HepG2 (cell line): ENCODE data around the gene CROT. TPM values are rescaled to one million over a fixed set of nuclear protein-coding genes. Genes with fewer than 3 reads are reported as not detected.

Experiments used
- ATF2 ChIP-seq: sonication (generic); formaldehyde crosslinking; IDR thresholded peaks from 2 replicates; pipeline ENCODE4 v1.4.0; 2020; ENCODE audit warnings: missing genetic modification reagents
- CREB3 ChIP-seq: sonication (generic); formaldehyde crosslinking; IDR thresholded peaks from 2 replicates; pipeline ENCODE4 v1.5.0; 2020; ENCODE audit warnings: missing genetic modification reagents
- ELF4 ChIP-seq: sonication (generic); formaldehyde crosslinking; IDR thresholded peaks from 2 replicates; pipeline ENCODE4 v1.5.0; 2020; ENCODE audit warnings: missing genetic modification reagents, mild to moderate bottlenecking, moderate library complexity, borderline replicate concordance
- EZH2 ChIP-seq: conservative IDR thresholded peaks from 2 replicates; pipeline ENCODE4 v1.6.1; 2012; ENCODE audit warnings: mild to moderate bottlenecking, low read depth, low read length, moderate library complexity
- HMG20A ChIP-seq: IDR thresholded peaks from 2 replicates; pipeline ENCODE4 v1.6.1; 2016; ENCODE audit warnings: borderline replicate concordance
- KLF6 ChIP-seq: IDR thresholded peaks from 2 replicates; pipeline ENCODE4 v1.8.0; 2016; ENCODE audit warnings: missing biosample characterization, missing genetic modification reagents
- MIXL1 ChIP-seq: IDR thresholded peaks from 2 replicates; pipeline ENCODE4 v1.6.1; 2016
- MZF1 ChIP-seq: sonication (generic); formaldehyde crosslinking; IDR thresholded peaks from 2 replicates; pipeline ENCODE4 v1.8.1; 2023; ENCODE audit warnings: mild to moderate bottlenecking, missing genetic modification reagents, borderline replicate concordance
- NFKBIZ ChIP-seq: IDR thresholded peaks from 2 replicates; pipeline ENCODE4 v1.6.1; 2018; ENCODE audit warnings: missing genetic modification reagents, missing compliant biosample characterization
- REXO4 ChIP-seq: sonication (generic); formaldehyde crosslinking; IDR thresholded peaks from 2 replicates; pipeline ENCODE4 v1.8.0; 2022; ENCODE audit warnings: missing genetic modification reagents, mild to moderate bottlenecking, borderline replicate concordance
- SRF ChIP-seq: IDR thresholded peaks from 2 replicates; pipeline ENCODE4 v1.6.1; 2011; ENCODE audit warnings: mild to moderate bottlenecking, low read depth, low read length, moderate library complexity
- TEF ChIP-seq: sonication (generic); formaldehyde crosslinking; IDR thresholded peaks from 2 replicates; pipeline ENCODE4 v1.5.0; 2020; ENCODE audit warnings: missing genetic modification reagents
- ZBTB10 ChIP-seq: sonication (generic); formaldehyde crosslinking; IDR thresholded peaks from 2 replicates; pipeline ENCODE4 v1.4.0; 2020; ENCODE audit warnings: missing genetic modification reagents, borderline replicate concordance
- ZIK1 ChIP-seq: sonication (generic); formaldehyde crosslinking; IDR thresholded peaks from 2 replicates; pipeline ENCODE4 v1.5.0; 2020; ENCODE audit warnings: mild to moderate bottlenecking, low read depth, missing genetic modification reagents, borderline replicate concordance
- ZNF101 ChIP-seq: sonication (generic); formaldehyde crosslinking; IDR thresholded peaks from 2 replicates; pipeline ENCODE4 v1.4.0; 2020; ENCODE audit warnings: mild to moderate bottlenecking, low read depth, missing genetic modification reagents, borderline replicate concordance
- ZNF44 ChIP-seq: sonication (generic); formaldehyde crosslinking; IDR thresholded peaks from 2 replicates; pipeline ENCODE4 v1.5.1; 2020; ENCODE audit warnings: mild to moderate bottlenecking, missing genetic modification reagents
- ZNF552 ChIP-seq: sonication (generic); formaldehyde crosslinking; IDR thresholded peaks from 2 replicates; pipeline ENCODE4 v1.9.0; 2022; ENCODE audit warnings: missing genetic modification reagents, mild to moderate bottlenecking, borderline replicate concordance
- ZNF703 ChIP-seq: sonication (generic); formaldehyde crosslinking; IDR thresholded peaks from 2 replicates; pipeline ENCODE4 v1.5.1; 2020; ENCODE audit warnings: missing genetic modification reagents, mild to moderate bottlenecking, moderate library complexity, borderline replicate concordance
- ZNF784 ChIP-seq: sonication (generic); formaldehyde crosslinking; IDR thresholded peaks from 2 replicates; pipeline ENCODE4 v1.5.1; 2020; ENCODE audit warnings: missing genetic modification reagents, mild to moderate bottlenecking, borderline replicate concordance
- ZNF83 ChIP-seq: sonication (generic); formaldehyde crosslinking; IDR thresholded peaks from 2 replicates; pipeline ENCODE4 v1.4.0; 2020; ENCODE audit warnings: missing genetic modification reagents, mild to moderate bottlenecking, borderline replicate concordance
- ZSCAN25 ChIP-seq: sonication (generic); formaldehyde crosslinking; IDR thresholded peaks from 2 replicates; pipeline ENCODE4 v1.8.0; 2022; ENCODE audit warnings: mild to moderate bottlenecking, missing genetic modification reagents
- ZZZ3 ChIP-seq: sonication (generic); formaldehyde crosslinking; IDR thresholded peaks from 2 replicates; pipeline ENCODE4 v1.4.0; 2020; ENCODE audit warnings: missing genetic modification reagents, mild to moderate bottlenecking, borderline replicate concordance
- polyA plus RNA-seq, 8 experiments: library from polyadenylated mRNA; depleted of rRNA in 3 of 8; stranded (reverse) in 7 of 8; unstranded in 1 of 8; fragments of >200 nt; fragmentation: Illumina TruSeq in 4 of 8; extraction: Trizol in 4 of 8; gene quantifications; 2 replicates each; pipeline versions ENCODE4 v1.2.1 to v1.2.3, GENCODE V29; 2011 to 2016; ENCODE audit warnings: low read depth in 4 of 8, missing spikeins in 1 of 8, mixed read lengths in 1 of 8; ENCODE audit not compliant: insufficient read depth in 1 of 8
- total RNA-seq, 5 experiments: library from RNA; depleted of rRNA; stranded (reverse); fragments of >200 nt; fragmentation: Illumina TruSeq; extraction: Trizol; gene quantifications; 2 replicates each; pipeline ENCODE4 v1.2.3, GENCODE V29; 2016; ENCODE audit warnings: low read depth in 1 of 5

Gene CROT
- total and polyA plus RNA-seq, 2 of the 13 experiments (the other 11 are each of a cell fraction or from before 2014, with no cell fraction given), result 5.0 to 13.7 TPM

GRCh38 chr7:87345166-87345927 is at the start of gene CROT (continued):
- TF ChIP-seq ATF2 (CRISPR knock-in tag) (peak; percentile 47; the same call in 1 of the 2 replicates), ZNF101 (CRISPR knock-in tag) (no peak), ZNF83 (CRISPR knock-in tag) (peak; percentile 12; the same call in 1 of the 2 replicates), ZBTB10 (no peak), MZF1 (CRISPR knock-in tag) (peak; percentile 64; the same call in 1 of the 2 replicates), ZNF703 (CRISPR knock-in tag) (no peak), CREB3 (CRISPR knock-in tag) (0 out of 2 replicates have a peak, but pooled peaks have one; percentile 16), HMG20A (CRISPR knock-in tag) (no peak), EZH2 (no peak), NFKBIZ (peak; percentile 44; the same call in 1 of the 2 replicates), ELF4 (CRISPR knock-in tag) (peak; percentile 69; the same call in 1 of the 2 replicates), SRF (no peak), ZIK1 (CRISPR knock-in tag) (0 out of 2 replicates have a peak, but pooled peaks have one; percentile 37), MIXL1 (no peak; the same call in none of the 2 replicates), ZNF784 (CRISPR knock-in tag) (no peak), KLF6 (CRISPR knock-in tag) (peak; percentile 54; the same call in 1 of the 2 replicates), REXO4 (CRISPR knock-in tag) (no peak), ZZZ3 (0 out of 2 replicates have a peak, but pooled peaks have one; percentile 53), ZNF44 (no peak; the same call in 1 of the 2 replicates), ZNF552 (CRISPR knock-in tag) (peak; percentile 52; the same call in 1 of the 2 replicates), TEF (CRISPR knock-in tag) (no peak), ZSCAN25 (CRISPR knock-in tag) (peak; percentile 55; the same call in 1 of the 2 replicates)
